ENCODE results near the gene DPYSL3. TPM values are rescaled to one million over a fixed set of nuclear protein-coding genes. Genes with fewer than 3 reads are reported as not detected.

The DPYSL3 gene
- polyA plus RNA-seq, 1 donor (not counting 4 experiments of a cell fraction or from before 2014, with no cell fraction given) = 4.8 TPM

GRCh38 chr5:147400126-147400809, 109.6 kb downstream of the DPYSL3 start:
- Histone ChIP-seq H3K9me3 (ENCODE audit: control insufficient read depth, low read depth, low read length) (no peaks in the 10 kb centered on the region), H3K4me3 (ENCODE audit: control insufficient read depth in 2 of 3, extremely low read depth in 1 of 3, insufficient read depth in 2 of 3, low read depth in 1 of 3, low read length in 3 of 3) (no peak overlapping the region)

DNA sequence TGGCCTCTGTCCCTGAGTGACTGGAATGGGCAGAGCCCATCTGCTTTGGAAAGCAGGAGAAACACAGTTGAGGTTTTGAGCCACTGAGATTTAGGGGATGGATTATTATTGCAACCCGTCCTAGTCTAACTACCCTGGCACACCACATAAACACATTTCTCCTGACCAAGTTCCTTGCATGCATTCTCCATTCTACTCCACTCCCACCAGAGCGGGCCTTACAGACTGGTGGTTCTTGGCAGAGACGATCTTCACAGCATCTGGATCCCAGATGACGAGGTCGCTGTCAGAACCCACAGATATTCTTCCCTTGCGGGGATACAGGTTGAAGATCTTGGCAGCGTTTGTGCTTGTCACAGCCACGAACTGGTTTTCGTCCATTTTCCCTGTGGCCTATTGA, 111.0 kb downstream of the DPYSL3 start:
- DNase-seq (ENCODE audit: low read depth, low spot score) = no peak
- no peak overlapping the region for H3K4me2 ChIP-seq (ENCODE audit: control insufficient read depth, extremely low read depth, insufficient read depth, low read depth, low read length)
- no peaks in the 10 kb centered on the region for H3K27me3 ChIP-seq (ENCODE audit: control insufficient read depth, extremely low read depth, insufficient read depth, low read length)
- no peaks in the 10 kb centered on the region for H3K4me1 ChIP-seq (ENCODE audit: control insufficient read depth, extremely low read depth, insufficient read depth, low read length)
- no peaks in the 10 kb centered on the region for H4K20me1 ChIP-seq (ENCODE audit: control insufficient read depth, extremely low read depth, insufficient read depth, low read length)
- H3K9me1 ChIP-seq (ENCODE audit: control insufficient read depth, extremely low read depth, insufficient read depth, low read length) = no peaks in the 10 kb centered on the region
- no peaks in the 10 kb centered on the region for H3K36me3 ChIP-seq (ENCODE audit: control insufficient read depth in 2 of 2, extremely low read depth in 1 of 2, insufficient read depth in 2 of 2, low read length in 2 of 2)
- no peaks in the 10 kb centered on the region for H3K79me2 ChIP-seq (ENCODE audit: control insufficient read depth, insufficient read depth, low read length)
- FAIRE-seq = no peak
- TF ChIP-seq CTCF (optimal IDR thresholded peaks at IDR 0.05 in 1 of 3, IDR thresholded peaks at IDR 0.05 in 1 of 3, conservative IDR thresholded peaks at IDR 0.05 in 1 of 3; ENCODE audit: extremely low read depth in 1 of 3, insufficient read depth in 2 of 3, low read length in 3 of 3) (no peak), EZH2 (IDR thresholded peaks at IDR 0.05; ENCODE audit: low read length) (no peak)
- no peak overlapping the region for H3K27ac ChIP-seq (ENCODE audit: control insufficient read depth, insufficient read depth, low read length)
- H3K9me3 ChIP-seq (ENCODE audit: control insufficient read depth, low read depth, low read length) = no peaks in the 10 kb centered on the region
- dilution Hi-C loops (cut with MboI; ENCODE audit: extremely low pct_ligation_motif_present, low sequenced_read_pairs) = no loop called here
- no peak overlapping the region for H3K4me3 ChIP-seq (ENCODE audit: control insufficient read depth in 2 of 3, extremely low read depth in 1 of 3, insufficient read depth in 2 of 3, low read depth in 1 of 3, low read length in 3 of 3)
- H3K9ac ChIP-seq (ENCODE audit: control insufficient read depth, extremely low read depth, insufficient read depth, low read length) = no peak overlapping the region
- no peak overlapping the region for H2AFZ ChIP-seq (ENCODE audit: control insufficient read depth, low read length)

More at GRCh38 chr5:147400126-147400809, 109.6 kb downstream of the DPYSL3 start:
- Histone ChIP-seq H3K27ac (ENCODE audit: control insufficient read depth, insufficient read depth, low read length) (no peak overlapping the region), H2AFZ (ENCODE audit: control insufficient read depth, low read length) (no peak overlapping the region), H3K27me3 (ENCODE audit: control insufficient read depth, extremely low read depth, insufficient read depth, low read length) (no peaks in the 10 kb centered on the region), H3K4me2 (ENCODE audit: control insufficient read depth, extremely low read depth, insufficient read depth, low read depth, low read length) (no peak overlapping the region), H3K9ac (ENCODE audit: control insufficient read depth, extremely low read depth, insufficient read depth, low read length) (no peak overlapping the region), H3K79me2 (ENCODE audit: control insufficient read depth, insufficient read depth, low read length) (no peaks in the 10 kb centered on the region), H3K36me3 (ENCODE audit: control insufficient read depth in 2 of 2, extremely low read depth in 1 of 2, insufficient read depth in 2 of 2, low read length in 2 of 2) (no peaks in the 10 kb centered on the region), H3K9me1 (ENCODE audit: control insufficient read depth, extremely low read depth, insufficient read depth, low read length) (no peaks in the 10 kb centered on the region), H3K4me1 (ENCODE audit: control insufficient read depth, extremely low read depth, insufficient read depth, low read length) (no peaks in the 10 kb centered on the region), H4K20me1 (ENCODE audit: control insufficient read depth, extremely low read depth, insufficient read depth, low read length) (no peaks in the 10 kb centered on the region)
- FAIRE-seq (no peak), DNase-seq (ENCODE audit: low read depth, low spot score) (no peak)
- dilution Hi-C loops (cut with MboI; ENCODE audit: extremely low pct_ligation_motif_present, low sequenced_read_pairs) = no loop called here
- TF ChIP-seq CTCF (optimal IDR thresholded peaks at IDR 0.05 in 1 of 3, IDR thresholded peaks at IDR 0.05 in 1 of 3, conservative IDR thresholded peaks at IDR 0.05 in 1 of 3; ENCODE audit: extremely low read depth in 1 of 3, insufficient read depth in 2 of 3, low read length in 3 of 3) (no peak), EZH2 (IDR thresholded peaks at IDR 0.05; ENCODE audit: low read length) (no peak)
